Muscle of leg (tissue), 11 donors: Measurements from ENCODE around the gene ANKRD11. TPM values are rescaled to one million over a fixed set of nuclear protein-coding genes. Genes with fewer than 3 reads are reported as not detected.
"Not testable (repeated sequence)": the region's sequence is repeated elsewhere in the genome, so short reads cannot be mapped to it uniquely, and the experiment has no call there.

Experiments used
- DNase-seq: peaks from one replicate; pipeline ENCODE4 v3.0.0; 2013
- H3K27ac ChIP-seq: one replicate; pipeline ENCODE4 v1.5.1; 2013; ENCODE audit warnings: mild to moderate bottlenecking, low read length, control low read depth
- H3K27me3 ChIP-seq: one replicate; pipeline ENCODE4 v1.6.1; 2013; ENCODE audit warnings: low read length; ENCODE audit not compliant: control insufficient read depth, insufficient read depth
- H3K36me3 ChIP-seq: one replicate; pipeline ENCODE4 v1.6.1; 2013; ENCODE audit warnings: low read length; ENCODE audit not compliant: control insufficient read depth, insufficient read depth
- H3K4me1 ChIP-seq: one replicate; pipeline ENCODE4 v1.6.1; 2013; ENCODE audit warnings: low read length; ENCODE audit not compliant: control insufficient read depth, insufficient read depth
- H3K4me3 ChIP-seq: one replicate; pipeline ENCODE4 v1.5.1; 2013; ENCODE audit warnings: low read length, control low read depth
- H3K9me3 ChIP-seq: replicated peaks from 2 replicates; pipeline ENCODE4 v1.6.1; 2013; ENCODE audit warnings: low read depth, low read length; ENCODE audit not compliant: control insufficient read depth
- WGBS: methylation state at CpG from one replicate; pipeline ENCODE4 v1.1.5; 2013; ENCODE audit warnings: missing lambda C conversion rate; ENCODE audit not compliant: insufficient coverage; 5-methylcytosine and 5-hydroxymethylcytosine counted together
- polyA plus RNA-seq, 8 donors: library from polyadenylated mRNA; unstranded; fragments of 120-200 nt; gene quantifications; one replicate each; pipeline versions ENCODE4 v1.2.1 to v1.2.3, GENCODE V29; 2013; ENCODE audit warnings: inconsistent platforms in 1 of 8, low replicate concordance in 1 of 8; ENCODE audit not compliant: insufficient read length in 8 of 8, insufficient read depth in 1 of 8
- total RNA-seq: library from RNA; stranded (reverse); fragments of 120-200 nt; gene quantifications from one replicate; pipeline ENCODE4 v1.2.4, GENCODE V29; 2013

Gene ANKRD11
- total and polyA plus RNA-seq, 9 donors, result 34.0 to 79.8 (median 63.6) TPM

- peak; percentile 93 for DNase-seq
- not testable (repeated sequence) for H3K36me3 ChIP-seq, H3K4me3 ChIP-seq, H3K27me3 ChIP-seq, H3K9me3 ChIP-seq
- H3K27ac ChIP-seq, result peak overlapping the region; percentile 67
- H3K4me1 ChIP-seq, result peaks cover 44% of the 10 kb centered on the region
- 58% methylated on average over 5 of the region's 13 CpGs for WGBS
Observed at GRCh38 chr16:89333401-89334001, 156.9 kb downstream of the ANKRD11 start.

GRCh38 chr16:89332902-89333245 lies 157.5 kb downstream of the ANKRD11 start:
- Histone ChIP-seq H3K4me1 (peaks cover 44% of the 10 kb centered on the region), H3K27me3 (no peaks in the 10 kb centered on the region), H3K4me3 (no peak overlapping the region), H3K9me3 (no peaks in the 10 kb centered on the region), H3K36me3 (peaks cover 6% of the 10 kb centered on the region), H3K27ac (no peak overlapping the region)
- no peak for DNase-seq
- WGBS, result 41% methylated on average over 7 of the region's 7 CpGs

GRCh38 chr16:89332243-89332901 lies 158.0 kb downstream of the ANKRD11 start:
- Histone ChIP-seq H3K27me3 (no peaks in the 10 kb centered on the region), H3K4me1 (peaks cover 44% of the 10 kb centered on the region), H3K9me3 (no peaks in the 10 kb centered on the region), H3K27ac (no peak overlapping the region), H3K36me3 (peaks cover 6% of the 10 kb centered on the region), H3K4me3 (no peak overlapping the region)
- no peak for DNase-seq
- 44% methylated on average over 11 of the region's 14 CpGs for WGBS

DNA sequence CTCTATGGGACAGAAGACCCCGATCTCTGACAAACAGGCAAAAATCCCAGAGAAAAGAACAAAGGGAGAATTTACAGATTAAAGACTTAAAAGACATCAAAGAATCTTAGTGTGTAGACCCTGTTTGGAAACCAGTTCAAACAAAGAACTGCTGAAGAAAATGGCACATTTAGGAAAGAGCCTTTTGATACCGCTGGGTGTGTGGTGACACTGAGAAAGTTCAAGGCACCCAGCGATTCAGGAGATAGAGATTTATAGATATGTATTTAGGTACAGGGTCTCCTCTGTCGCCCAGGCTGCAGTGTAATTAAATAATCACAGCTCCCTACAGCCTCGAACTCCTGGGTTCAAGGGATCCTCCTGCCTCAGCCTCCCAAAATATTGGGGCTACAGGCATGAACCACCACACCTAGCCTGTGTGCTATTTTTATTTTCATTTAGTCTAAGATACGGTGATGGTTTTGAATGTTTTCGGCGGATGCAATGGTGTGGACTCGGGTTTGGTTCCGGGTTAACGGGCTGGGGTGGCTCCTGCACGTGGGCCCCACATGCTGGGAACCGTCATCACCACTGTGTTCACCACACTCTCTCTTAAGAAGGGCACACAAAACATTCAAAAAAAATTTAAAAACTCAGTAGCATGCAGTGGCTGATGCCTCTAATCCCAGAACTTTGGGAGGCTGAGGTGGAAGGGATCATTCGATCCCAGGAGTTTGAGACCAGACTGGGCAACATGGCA lies 158.8 kb downstream of the ANKRD11 start:
- peaks cover 47% of the 10 kb centered on the region for H3K4me1 ChIP-seq
- peaks cover 6% of the 10 kb centered on the region for H3K36me3 ChIP-seq
- DNase-seq, result no peak
- H3K4me3 ChIP-seq, result no peak overlapping the region
- H3K9me3 ChIP-seq, result no peaks in the 10 kb centered on the region
- no peaks in the 10 kb centered on the region for H3K27me3 ChIP-seq
- no CpG with 5 or more reads among the region's 14 CpGs for WGBS
- no peak overlapping the region for H3K27ac ChIP-seq

GRCh38 chr16:89330177-89330856 lies 160.0 kb downstream of the ANKRD11 start:
- no peak overlapping the region for H3K4me3 ChIP-seq
- H3K4me1 ChIP-seq, result peaks cover 46% of the 10 kb centered on the region
- no peaks in the 10 kb centered on the region for H3K27me3 ChIP-seq
- H3K27ac ChIP-seq, result peak overlapping the region; percentile 29
- no peak for DNase-seq
- H3K36me3 ChIP-seq, result peaks cover 6% of the 10 kb centered on the region
- H3K9me3 ChIP-seq, result no peaks in the 10 kb centered on the region
- 23% methylated on average over 11 of the region's 25 CpGs for WGBS

- not testable (repeated sequence) for H3K36me3 ChIP-seq, H3K27ac ChIP-seq, DNase-seq, H3K4me3 ChIP-seq, H3K9me3 ChIP-seq, H3K27me3 ChIP-seq
- H3K4me1 ChIP-seq, result peaks cover 46% of the 10 kb centered on the region
- 80% methylated on average over 1 of the region's 4 CpGs for WGBS
Observed at GRCh38 chr16:89329830-89330176, 160.6 kb downstream of the ANKRD11 start.

DNA sequence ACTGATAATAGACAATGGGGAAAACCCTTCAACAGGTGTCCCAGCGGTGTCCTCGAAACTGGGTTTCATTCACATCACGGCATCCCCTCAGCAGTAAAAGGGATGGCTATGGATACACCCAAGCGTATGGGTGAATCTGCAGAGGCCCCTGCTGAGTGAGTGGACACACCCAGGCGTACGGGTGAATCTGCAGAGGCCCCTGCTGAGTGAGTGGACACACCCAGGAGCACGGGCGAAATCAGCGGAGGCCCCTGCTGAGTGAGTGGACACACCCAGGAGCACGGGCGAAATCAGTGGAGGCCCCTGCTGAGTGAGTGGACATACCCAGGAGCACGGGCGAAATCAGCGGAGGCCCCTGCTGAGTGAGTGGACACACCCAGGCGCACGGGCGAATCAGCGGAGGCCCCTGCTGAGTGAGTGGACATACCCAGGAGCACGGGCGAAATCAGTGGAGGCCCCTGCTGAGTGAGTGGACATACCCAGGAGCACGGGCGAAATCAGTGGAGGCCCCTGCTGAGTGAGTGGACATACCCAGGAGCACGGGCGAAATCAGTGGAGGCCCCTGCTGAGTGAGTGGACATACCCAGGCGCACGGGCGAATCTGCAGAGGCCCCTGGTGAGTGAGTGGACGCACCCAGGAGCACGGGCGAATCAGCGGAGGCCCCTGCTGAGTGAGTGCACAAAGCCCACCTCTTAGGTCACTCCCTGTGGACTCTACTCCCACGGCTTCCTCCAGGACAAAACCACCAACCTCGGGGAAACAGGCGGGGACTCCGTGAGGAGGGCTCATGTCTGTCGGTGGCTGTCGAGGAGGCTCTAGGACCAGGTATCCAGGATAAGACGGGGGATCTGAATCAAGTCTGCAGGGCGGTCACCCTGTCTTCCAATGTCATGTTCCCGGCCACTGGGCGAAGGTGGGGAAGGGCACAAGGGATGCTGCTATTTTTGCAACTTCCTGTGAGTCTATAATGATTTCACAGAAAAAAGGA lies 161.7 kb downstream of the ANKRD11 start:
- peaks cover 38% of the 10 kb centered on the region for H3K4me1 ChIP-seq
- not testable (repeated sequence) for DNase-seq, H3K4me3 ChIP-seq, H3K9me3 ChIP-seq, H3K27ac ChIP-seq, H3K36me3 ChIP-seq, H3K27me3 ChIP-seq
- 89% methylated on average over 21 of the region's 41 CpGs for WGBS

DNA sequence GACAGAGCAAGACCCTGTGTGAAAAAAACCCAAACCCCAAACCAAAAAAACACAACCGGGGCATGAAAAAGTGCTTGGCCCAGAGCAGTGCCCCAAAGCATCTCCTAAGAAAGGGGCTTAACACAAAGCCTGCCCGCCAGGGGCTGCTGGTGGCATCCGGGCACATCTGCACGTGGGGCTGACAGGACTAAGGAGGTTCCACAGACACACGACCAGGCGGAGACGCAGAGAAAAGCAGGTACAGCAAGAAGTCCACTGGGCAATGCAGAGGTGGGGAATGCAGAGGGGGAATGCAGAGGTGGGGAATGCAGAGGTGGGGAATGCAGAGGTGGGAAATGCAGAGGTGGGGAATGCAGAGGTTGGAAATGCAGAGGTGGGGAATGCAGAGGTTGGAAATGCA lies 163.6 kb downstream of the ANKRD11 start:
- DNase-seq, result no peak
- WGBS, result 76% methylated on average over 7 of the region's 7 CpGs
- Histone ChIP-seq H3K4me3 (no peak overlapping the region), H3K27me3 (no peaks in the 10 kb centered on the region), H3K36me3 (peaks cover 6% of the 10 kb centered on the region), H3K9me3 (no peaks in the 10 kb centered on the region), H3K4me1 (peaks cover 48% of the 10 kb centered on the region), H3K27ac (no peak overlapping the region)

DNA sequence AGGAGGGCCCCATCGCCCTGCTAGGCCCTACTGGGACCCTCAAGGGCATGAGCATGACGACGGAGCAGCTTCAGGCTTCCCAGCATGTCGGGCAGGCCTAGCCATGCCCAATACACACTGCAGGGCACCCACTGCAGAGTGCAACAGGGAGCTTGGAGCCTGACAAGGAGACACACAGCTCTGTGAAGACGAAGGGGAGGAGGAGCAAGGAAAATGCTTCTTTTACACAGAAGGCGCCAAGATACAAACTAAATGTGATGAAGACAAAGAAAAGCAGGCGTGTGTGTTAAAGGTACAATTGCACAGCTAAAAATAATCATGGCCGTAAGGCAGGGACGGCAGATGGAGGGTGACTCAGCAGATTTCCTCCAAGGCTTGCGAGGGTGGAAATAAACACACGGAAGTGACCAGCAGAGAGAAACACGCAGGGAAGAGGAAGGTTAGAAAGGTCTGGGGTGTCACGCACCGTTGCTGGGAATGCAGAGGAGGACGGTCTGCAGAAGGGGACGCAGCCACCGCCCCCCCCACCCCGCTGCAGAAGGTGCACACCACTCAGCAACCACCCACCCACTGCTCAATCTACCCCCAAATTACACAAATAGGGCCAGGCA lies 164.4 kb downstream of the ANKRD11 start:
- Histone ChIP-seq H3K27me3 (no peaks in the 10 kb centered on the region), H3K4me1 (peaks cover 55% of the 10 kb centered on the region), H3K27ac (peak overlapping the region; percentile 77), H3K9me3 (no peaks in the 10 kb centered on the region), H3K36me3 (peaks cover 6% of the 10 kb centered on the region), H3K4me3 (no peak overlapping the region)
- 34% methylated on average over 8 of the region's 18 CpGs for WGBS
- DNase-seq, result peak; percentile 77
